ENCODE results near the gene VPS35L. TPM values are rescaled to one million over a fixed set of nuclear protein-coding genes. Genes with fewer than 3 reads are reported as not detected.

VPS35L gene
- total RNA-seq, 1 donor from 2014 or later: 45.0 TPM

DNA sequence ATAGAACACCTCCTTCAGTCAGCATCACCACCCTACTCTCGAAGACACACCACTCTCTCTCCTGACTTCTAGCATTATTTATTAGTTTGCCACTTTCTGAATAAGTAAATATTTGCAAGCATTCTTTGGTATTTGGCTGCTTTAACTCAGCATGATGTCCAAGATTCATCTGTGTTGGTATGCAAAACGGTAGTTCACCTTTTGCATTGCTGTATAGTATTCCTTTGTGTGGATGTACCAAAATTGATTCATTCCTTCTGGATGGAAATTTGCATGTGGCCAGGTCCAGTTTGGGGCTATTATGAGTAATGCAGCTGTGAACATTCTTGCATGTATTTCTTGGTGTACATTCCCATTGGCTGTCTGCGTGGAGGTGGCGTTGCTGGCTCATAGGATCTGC lies 129.7 kb downstream of the VPS35L start:
- TF ChIP-seq, protein P1, sequence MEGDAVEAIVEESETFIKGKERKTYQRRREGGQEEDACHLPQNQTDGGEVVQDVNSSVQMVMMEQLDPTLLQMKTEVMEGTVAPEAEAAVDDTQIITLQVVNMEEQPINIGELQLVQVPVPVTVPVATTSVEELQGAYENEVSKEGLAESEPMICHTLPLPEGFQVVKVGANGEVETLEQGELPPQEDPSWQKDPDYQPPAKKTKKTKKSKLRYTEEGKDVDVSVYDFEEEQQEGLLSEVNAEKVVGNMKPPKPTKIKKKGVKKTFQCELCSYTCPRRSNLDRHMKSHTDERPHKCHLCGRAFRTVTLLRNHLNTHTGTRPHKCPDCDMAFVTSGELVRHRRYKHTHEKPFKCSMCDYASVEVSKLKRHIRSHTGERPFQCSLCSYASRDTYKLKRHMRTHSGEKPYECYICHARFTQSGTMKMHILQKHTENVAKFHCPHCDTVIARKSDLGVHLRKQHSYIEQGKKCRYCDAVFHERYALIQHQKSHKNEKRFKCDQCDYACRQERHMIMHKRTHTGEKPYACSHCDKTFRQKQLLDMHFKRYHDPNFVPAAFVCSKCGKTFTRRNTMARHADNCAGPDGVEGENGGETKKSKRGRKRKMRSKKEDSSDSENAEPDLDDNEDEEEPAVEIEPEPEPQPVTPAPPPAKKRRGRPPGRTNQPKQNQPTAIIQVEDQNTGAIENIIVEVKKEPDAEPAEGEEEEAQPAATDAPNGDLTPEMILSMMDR (IDR thresholded peaks at IDR 0.05; ENCODE audit: insufficient read depth, low read depth, low read length): no peak
- TF ChIP-seq EZH2 (IDR thresholded peaks at IDR 0.05; ENCODE audit: insufficient read depth, low read length): no peak
- H3K4me1 Mint-ChIP-seq (ENCODE audit: low read depth, unreplicated experiment): peaks cover 8% of the 10 kb centered on the region
- H3K4me2 ChIP-seq (ENCODE audit: low read length): no peak overlapping the region
- DNase-seq (ENCODE audit: low read depth): no peak
- no peak overlapping the region for H2AFZ ChIP-seq (ENCODE audit: low read depth, low read length)
- H4K20me1 ChIP-seq (ENCODE audit: insufficient read depth, low read length): peaks cover 2% of the 10 kb centered on the region
- H3K9me3 ChIP-seq (ENCODE audit: insufficient read depth, low read depth, low read length): no peaks in the 10 kb centered on the region
- H3K9ac ChIP-seq (ENCODE audit: low read length): no peak overlapping the region
- no peaks in the 10 kb centered on the region for H3K79me2 ChIP-seq (ENCODE audit: insufficient read depth, low read length)
- no peaks in the 10 kb centered on the region for H3K4me1 ChIP-seq (ENCODE audit: insufficient read depth, low read length)
- no peaks in the 10 kb centered on the region for H3K27me3 Mint-ChIP-seq (ENCODE audit: low read depth, unreplicated experiment)
- no peak for FAIRE-seq
- no peak overlapping the region for H3K27ac ChIP-seq (ENCODE audit: low read depth, low read length)
- H3K27me3 ChIP-seq (ENCODE audit: insufficient read depth, low read length): no peaks in the 10 kb centered on the region
- H3K27ac Mint-ChIP-seq (ENCODE audit: unreplicated experiment): no peak overlapping the region
- no peak overlapping the region for H3K4me3 ChIP-seq (ENCODE audit: insufficient read depth, low read depth, low read length)
- H3K9me3 Mint-ChIP-seq (ENCODE audit: unreplicated experiment): peaks cover 9% of the 10 kb centered on the region
- H3K36me3 Mint-ChIP-seq (ENCODE audit: low read depth, unreplicated experiment): peaks cover 36% of the 10 kb centered on the region
- H3K36me3 ChIP-seq (ENCODE audit: insufficient read depth, low read length): peaks cover 11% of the 10 kb centered on the region
- H3K4me3 Mint-ChIP-seq (ENCODE audit: unreplicated experiment): no peak overlapping the region

DNA sequence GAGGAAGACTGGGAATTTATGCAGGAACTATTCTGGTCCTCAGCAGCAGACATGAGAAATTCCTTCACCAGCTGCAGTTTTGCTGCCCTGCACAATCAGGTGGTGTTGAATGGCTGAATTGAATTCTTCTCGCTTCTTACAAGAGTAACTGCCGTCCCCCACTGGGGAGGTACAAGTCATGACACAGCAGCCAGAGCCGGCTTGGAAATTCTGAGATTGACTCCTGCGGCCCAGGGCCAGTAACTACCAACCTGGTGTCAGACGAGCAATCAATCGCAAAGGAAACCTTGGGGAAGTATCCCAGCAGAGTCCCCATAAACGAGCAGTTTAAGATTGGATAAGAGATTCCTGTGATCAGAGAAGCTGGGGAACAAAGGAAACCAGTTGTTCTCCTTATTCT lies 131.8 kb downstream of the VPS35L start:
- H3K36me3 Mint-ChIP-seq (ENCODE audit: low read depth, unreplicated experiment): peaks cover 39% of the 10 kb centered on the region
- FAIRE-seq (no peak), DNase-seq (ENCODE audit: low read depth) (no peak)
- Histone ChIP-seq H3K4me1 (ENCODE audit: insufficient read depth, low read length) (peaks cover 8% of the 10 kb centered on the region), H3K79me2 (ENCODE audit: insufficient read depth, low read length) (no peaks in the 10 kb centered on the region), H3K4me3 (ENCODE audit: insufficient read depth, low read depth, low read length) (no peak overlapping the region), H4K20me1 (ENCODE audit: insufficient read depth, low read length) (peaks cover 4% of the 10 kb centered on the region), H3K27ac (ENCODE audit: low read depth, low read length) (no peak overlapping the region), H3K9ac (ENCODE audit: low read length) (no peak overlapping the region), H3K27me3 (ENCODE audit: insufficient read depth, low read length) (no peaks in the 10 kb centered on the region), H2AFZ (ENCODE audit: low read depth, low read length) (no peak overlapping the region), H3K4me2 (ENCODE audit: low read length) (no peak overlapping the region), H3K36me3 (ENCODE audit: insufficient read depth, low read length) (peaks cover 14% of the 10 kb centered on the region), H3K9me3 (ENCODE audit: insufficient read depth, low read depth, low read length) (no peaks in the 10 kb centered on the region)
- peaks cover 9% of the 10 kb centered on the region for H3K9me3 Mint-ChIP-seq (ENCODE audit: unreplicated experiment)
- H3K27me3 Mint-ChIP-seq (ENCODE audit: low read depth, unreplicated experiment): no peaks in the 10 kb centered on the region
- peak overlapping the region; percentile 86 for H3K27ac Mint-ChIP-seq (ENCODE audit: unreplicated experiment)
- H3K4me1 Mint-ChIP-seq (ENCODE audit: low read depth, unreplicated experiment): peaks cover 8% of the 10 kb centered on the region
- no peak overlapping the region for H3K4me3 Mint-ChIP-seq (ENCODE audit: unreplicated experiment)
- TF ChIP-seq, protein P1 (IDR thresholded peaks at IDR 0.05; ENCODE audit: insufficient read depth, low read depth, low read length): no peak
- no peak for TF ChIP-seq EZH2 (IDR thresholded peaks at IDR 0.05; ENCODE audit: insufficient read depth, low read length)

DNA sequence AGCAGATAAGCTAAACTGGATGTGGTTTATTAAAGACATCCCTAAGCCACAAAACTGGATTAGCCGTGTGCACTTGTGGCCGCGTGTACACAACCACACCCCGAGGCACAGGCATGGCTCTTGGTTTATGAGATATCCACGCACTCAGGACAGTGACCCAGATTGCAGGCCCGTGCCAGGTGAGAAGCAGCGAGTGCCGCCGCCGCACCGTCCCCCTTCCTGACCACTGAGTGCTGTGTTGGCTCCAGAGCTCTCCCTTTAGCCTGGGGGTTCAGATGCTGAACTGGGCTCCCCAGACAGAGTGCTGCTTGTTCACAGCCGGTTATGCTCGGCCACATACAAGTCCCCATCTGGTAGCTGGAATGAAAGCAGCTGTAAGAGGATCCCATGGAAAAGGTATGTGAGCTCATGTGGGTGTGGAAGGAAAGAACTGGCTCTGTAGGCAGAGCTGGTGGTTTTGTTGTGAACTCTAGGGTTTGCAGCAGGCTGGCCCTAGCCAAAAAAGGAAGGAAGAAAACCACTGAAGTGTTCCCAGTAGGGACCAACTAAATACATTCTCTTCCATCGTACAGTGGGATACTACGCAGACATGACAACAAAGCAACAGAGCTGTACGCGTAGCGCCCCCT lies 133.0 kb downstream of the VPS35L start:
- H4K20me1 ChIP-seq (ENCODE audit: insufficient read depth, low read length): peaks cover 4% of the 10 kb centered on the region
- no peaks in the 10 kb centered on the region for H3K79me2 ChIP-seq (ENCODE audit: insufficient read depth, low read length)
- DNase-seq (ENCODE audit: low read depth): no peak
- H3K27me3 Mint-ChIP-seq (ENCODE audit: low read depth, unreplicated experiment): no peaks in the 10 kb centered on the region
- H3K4me3 ChIP-seq (ENCODE audit: insufficient read depth, low read depth, low read length): no peak overlapping the region
- H2AFZ ChIP-seq (ENCODE audit: low read depth, low read length): no peak overlapping the region
- H3K9me3 ChIP-seq (ENCODE audit: insufficient read depth, low read depth, low read length): no peaks in the 10 kb centered on the region
- H3K36me3 ChIP-seq (ENCODE audit: insufficient read depth, low read length): peaks cover 12% of the 10 kb centered on the region
- H3K9me3 Mint-ChIP-seq (ENCODE audit: unreplicated experiment): peaks cover 9% of the 10 kb centered on the region
- H3K4me2 ChIP-seq (ENCODE audit: low read length): no peak overlapping the region
- H3K27ac Mint-ChIP-seq (ENCODE audit: unreplicated experiment): no peak overlapping the region
- peaks cover 8% of the 10 kb centered on the region for H3K4me1 Mint-ChIP-seq (ENCODE audit: low read depth, unreplicated experiment)
- no peak overlapping the region for H3K27ac ChIP-seq (ENCODE audit: low read depth, low read length)
- H3K27me3 ChIP-seq (ENCODE audit: insufficient read depth, low read length): no peaks in the 10 kb centered on the region
- TF ChIP-seq, protein P1 (IDR thresholded peaks at IDR 0.05; ENCODE audit: insufficient read depth, low read depth, low read length): no peak
- no peak for TF ChIP-seq EZH2 (IDR thresholded peaks at IDR 0.05; ENCODE audit: insufficient read depth, low read length)
- H3K4me1 ChIP-seq (ENCODE audit: insufficient read depth, low read length): peaks cover 8% of the 10 kb centered on the region
- FAIRE-seq: no peak
- H3K9ac ChIP-seq (ENCODE audit: low read length): no peak overlapping the region
- peaks cover 31% of the 10 kb centered on the region for H3K36me3 Mint-ChIP-seq (ENCODE audit: low read depth, unreplicated experiment)
- H3K4me3 Mint-ChIP-seq (ENCODE audit: unreplicated experiment): no peak overlapping the region

Data from astrocyte (in vitro differentiated cells and primary cell).